Immature natural killer cell (primary cell): ENCODE results near the gene C2. TPM values are rescaled to one million over a fixed set of nuclear protein-coding genes. Genes with fewer than 3 reads are reported as not detected.

Experiments
- DNase-seq, 3 donors: peaks; one replicate each; pipeline ENCODE4 v3.0.0; 2022; ENCODE audit warnings: mixed read lengths in 1 of 3
- H3K27ac Mint-ChIP-seq, 6 donors: one replicate each; pipeline ENCODE4 v1.8.0; 2020; ENCODE audit warnings: mixed read lengths in 6 of 6, mild to moderate bottlenecking in 5 of 6, inconsistent platforms in 4 of 6, moderate library complexity in 3 of 6
- H3K27me3 Mint-ChIP-seq, 3 donors: one replicate each; pipeline ENCODE4 v1.8.0; 2020 to 2021; ENCODE audit warnings: low read depth in 3 of 3, mild to moderate bottlenecking in 3 of 3, mixed read lengths in 3 of 3, moderate library complexity in 3 of 3, inconsistent platforms in 1 of 3
- H3K36me3 Mint-ChIP-seq, 3 donors: one replicate each; pipeline ENCODE4 v1.8.0; 2020; ENCODE audit warnings: mixed read lengths in 3 of 3, inconsistent platforms in 2 of 3, mild to moderate bottlenecking in 2 of 3
- H3K4me1 Mint-ChIP-seq, 2 donors: one replicate each; pipeline ENCODE4 v1.8.0; 2020; ENCODE audit warnings: inconsistent platforms in 2 of 2, mild to moderate bottlenecking in 2 of 2, mixed read lengths in 2 of 2, moderate library complexity in 1 of 2
- H3K4me3 Mint-ChIP-seq, 5 donors: one replicate each; pipeline ENCODE4 v1.8.0; 2020; ENCODE audit warnings: mild to moderate bottlenecking in 5 of 5, mixed read lengths in 5 of 5, inconsistent platforms in 3 of 5, moderate library complexity in 3 of 5
- H3K9me3 Mint-ChIP-seq, 6 donors: one replicate each; pipeline ENCODE4 v1.8.0; 2020; ENCODE audit warnings: mild to moderate bottlenecking in 6 of 6, mixed read lengths in 6 of 6, inconsistent platforms in 4 of 6, moderate library complexity in 3 of 6
- polyA plus RNA-seq, 3 donors: library from polyadenylated mRNA; unstranded; fragments of 300-500 nt; fragmentation: Illumina TruSeq; gene quantifications; one replicate each; pipeline ENCODE4 v1.2.3, GENCODE V29; 2021

The C2 gene
- polyA plus RNA-seq, 3 donors from 2014 or later: 0.74 TPM; not detected in 2

DNA sequence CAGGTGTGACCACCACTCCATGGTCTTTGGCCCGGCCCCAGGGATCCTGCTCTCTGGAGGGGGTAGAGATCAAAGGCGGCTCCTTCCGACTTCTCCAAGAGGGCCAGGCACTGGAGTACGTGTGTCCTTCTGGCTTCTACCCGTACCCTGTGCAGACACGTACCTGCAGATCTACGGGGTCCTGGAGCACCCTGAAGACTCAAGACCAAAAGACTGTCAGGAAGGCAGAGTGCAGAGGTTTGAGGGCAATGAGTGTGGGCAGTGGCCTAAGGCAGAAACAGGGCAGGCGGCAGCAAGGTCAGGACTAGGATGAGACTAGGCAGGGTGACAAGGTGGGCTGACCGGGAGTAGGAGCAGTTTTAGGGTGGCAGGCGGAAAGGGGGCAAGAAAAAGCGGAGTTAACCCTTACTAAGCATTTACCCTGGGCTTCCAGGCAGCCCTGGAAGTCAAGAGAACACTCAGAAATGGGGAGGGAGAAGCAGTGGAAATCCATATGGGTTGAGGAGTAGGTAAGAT, 18.9 kb downstream of the C2 start:
- Mint-ChIP-seq H3K9me3 (no peaks in the 10 kb centered on the region), H3K4me1 (no peaks in the 10 kb centered on the region), H3K4me3 (no peak overlapping the region), H3K27me3 (peaks cover 2 to 17% (median 8%) of the 10 kb centered on the region in 3 donors), H3K27ac (no peak overlapping the region), H3K36me3 (peaks cover 0 to 3% (median 0%) of the 10 kb centered on the region in 3 donors)
- no peak for DNase-seq

DNA sequence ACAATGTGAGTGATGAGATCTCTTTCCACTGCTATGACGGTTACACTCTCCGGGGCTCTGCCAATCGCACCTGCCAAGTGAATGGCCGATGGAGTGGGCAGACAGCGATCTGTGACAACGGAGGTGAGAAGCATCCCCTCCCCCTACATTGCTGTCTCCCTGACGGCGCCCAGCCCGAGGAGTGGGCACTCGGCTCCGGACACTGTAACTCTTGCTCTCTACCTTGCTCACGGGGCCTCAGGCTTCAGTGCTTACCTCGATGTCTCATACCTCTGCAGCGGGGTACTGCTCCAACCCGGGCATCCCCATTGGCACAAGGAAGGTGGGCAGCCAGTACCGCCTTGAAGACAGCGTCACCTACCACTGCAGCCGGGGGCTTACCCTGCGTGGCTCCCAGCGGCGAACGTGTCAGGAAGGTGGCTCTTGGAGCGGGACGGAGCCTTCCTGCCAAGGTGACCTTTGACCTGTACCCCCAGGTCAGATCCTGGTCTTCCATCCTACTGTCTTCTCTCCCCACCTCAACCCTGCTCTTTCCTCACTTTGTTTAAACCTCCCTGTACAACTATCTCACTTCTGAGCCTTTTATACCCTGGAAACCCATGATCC, 19.7 kb downstream of the C2 start:
- no peak for DNase-seq
- H3K4me3 Mint-ChIP-seq: no peak overlapping the region
- H3K27ac Mint-ChIP-seq: no peak overlapping the region
- H3K36me3 Mint-ChIP-seq: peaks cover 0 to 3% (median 0%) of the 10 kb centered on the region in 3 donors
- peaks cover 2 to 17% (median 8%) of the 10 kb centered on the region in 3 donors for H3K27me3 Mint-ChIP-seq
- H3K4me1 Mint-ChIP-seq: no peaks in the 10 kb centered on the region
- no peaks in the 10 kb centered on the region for H3K9me3 Mint-ChIP-seq

DNA sequence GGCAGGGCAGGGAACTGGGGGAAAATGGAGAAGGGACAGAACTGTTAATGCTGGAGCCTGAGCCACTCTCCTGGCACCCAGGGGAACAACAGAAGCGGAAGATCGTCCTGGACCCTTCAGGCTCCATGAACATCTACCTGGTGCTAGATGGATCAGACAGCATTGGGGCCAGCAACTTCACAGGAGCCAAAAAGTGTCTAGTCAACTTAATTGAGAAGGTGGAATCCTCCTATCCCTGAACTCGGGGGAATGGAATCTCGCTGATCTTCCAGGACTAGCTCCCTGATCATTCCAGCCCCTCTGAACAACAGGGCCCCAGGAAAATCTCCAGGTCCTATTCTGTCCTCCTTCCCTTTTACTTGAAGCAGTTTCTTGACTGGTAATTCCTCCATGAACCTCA, 20.3 kb downstream of the C2 start:
- Mint-ChIP-seq H3K27ac (peak overlapping the region in 1 of 6 donors; percentile 25), H3K4me3 (no peak overlapping the region), H3K9me3 (no peaks in the 10 kb centered on the region), H3K4me1 (no peaks in the 10 kb centered on the region), H3K36me3 (peaks cover 0 to 3% (median 0%) of the 10 kb centered on the region in 3 donors), H3K27me3 (peaks cover 2 to 15% (median 8%) of the 10 kb centered on the region in 3 donors)
- DNase-seq: no peak

DNA sequence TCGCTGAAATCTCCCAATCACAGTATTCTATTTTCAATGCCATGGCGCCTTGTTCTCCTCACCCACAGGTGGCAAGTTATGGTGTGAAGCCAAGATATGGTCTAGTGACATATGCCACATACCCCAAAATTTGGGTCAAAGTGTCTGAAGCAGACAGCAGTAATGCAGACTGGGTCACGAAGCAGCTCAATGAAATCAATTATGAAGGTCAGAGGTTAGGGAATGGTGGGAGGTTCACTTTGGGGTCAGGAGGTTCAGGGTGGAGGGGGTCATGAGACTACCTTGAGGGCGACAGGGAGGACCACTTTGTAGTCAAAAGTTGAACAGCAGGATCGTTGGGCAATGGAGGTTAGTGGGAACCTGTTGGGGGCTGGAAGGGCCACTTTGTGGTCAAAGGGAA, 20.8 kb downstream of the C2 start:
- H3K36me3 Mint-ChIP-seq: peaks cover 3 to 7% (median 4%) of the 10 kb centered on the region in 3 donors
- DNase-seq: no peak
- peak overlapping the region in 1 of 6 donors; percentile 25 for H3K27ac Mint-ChIP-seq

DNA sequence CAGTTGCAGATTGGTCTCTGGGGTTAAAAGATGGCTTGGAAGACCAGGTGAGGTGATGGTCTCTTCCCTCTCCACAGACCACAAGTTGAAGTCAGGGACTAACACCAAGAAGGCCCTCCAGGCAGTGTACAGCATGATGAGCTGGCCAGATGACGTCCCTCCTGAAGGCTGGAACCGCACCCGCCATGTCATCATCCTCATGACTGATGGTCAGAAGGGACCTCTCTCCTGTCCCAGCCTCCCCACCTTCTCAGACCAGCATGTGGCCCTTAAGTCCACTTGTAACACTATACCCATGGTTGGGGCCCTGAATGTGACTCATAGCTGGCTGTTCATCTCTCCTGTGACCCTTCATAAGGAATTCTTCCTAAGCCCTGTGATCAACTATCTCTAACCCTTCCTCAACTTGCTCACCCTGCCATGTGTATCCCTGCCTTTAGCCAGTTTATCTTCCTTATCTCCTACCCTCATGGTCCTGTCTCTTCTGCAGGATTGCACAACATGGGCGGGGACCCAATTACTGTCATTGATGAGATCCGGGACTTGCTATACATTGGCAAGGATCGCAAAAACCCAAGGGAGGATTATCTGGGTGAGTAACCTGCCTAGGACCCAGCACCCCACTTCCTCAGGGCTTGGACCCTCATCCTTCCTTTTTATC, 21.4 kb downstream of the C2 start:
- H3K27ac Mint-ChIP-seq: no peak overlapping the region
- peaks cover 0 to 6% of the 10 kb centered on the region in 2 donors for H3K4me1 Mint-ChIP-seq
- no peaks in the 10 kb centered on the region for H3K9me3 Mint-ChIP-seq
- no peak for DNase-seq
- H3K4me3 Mint-ChIP-seq: no peak overlapping the region
- peaks cover 2 to 15% (median 10%) of the 10 kb centered on the region in 3 donors for H3K27me3 Mint-ChIP-seq
- peaks cover 9 to 13% (median 10%) of the 10 kb centered on the region in 3 donors for H3K36me3 Mint-ChIP-seq

More for the DNA sequence above, 20.8 kb downstream of the C2 start:
- no peaks in the 10 kb centered on the region for H3K9me3 Mint-ChIP-seq
- peaks cover 0 to 4% of the 10 kb centered on the region in 2 donors for H3K4me1 Mint-ChIP-seq
- no peak overlapping the region for H3K4me3 Mint-ChIP-seq
- peaks cover 2 to 15% (median 10%) of the 10 kb centered on the region in 3 donors for H3K27me3 Mint-ChIP-seq

DNA sequence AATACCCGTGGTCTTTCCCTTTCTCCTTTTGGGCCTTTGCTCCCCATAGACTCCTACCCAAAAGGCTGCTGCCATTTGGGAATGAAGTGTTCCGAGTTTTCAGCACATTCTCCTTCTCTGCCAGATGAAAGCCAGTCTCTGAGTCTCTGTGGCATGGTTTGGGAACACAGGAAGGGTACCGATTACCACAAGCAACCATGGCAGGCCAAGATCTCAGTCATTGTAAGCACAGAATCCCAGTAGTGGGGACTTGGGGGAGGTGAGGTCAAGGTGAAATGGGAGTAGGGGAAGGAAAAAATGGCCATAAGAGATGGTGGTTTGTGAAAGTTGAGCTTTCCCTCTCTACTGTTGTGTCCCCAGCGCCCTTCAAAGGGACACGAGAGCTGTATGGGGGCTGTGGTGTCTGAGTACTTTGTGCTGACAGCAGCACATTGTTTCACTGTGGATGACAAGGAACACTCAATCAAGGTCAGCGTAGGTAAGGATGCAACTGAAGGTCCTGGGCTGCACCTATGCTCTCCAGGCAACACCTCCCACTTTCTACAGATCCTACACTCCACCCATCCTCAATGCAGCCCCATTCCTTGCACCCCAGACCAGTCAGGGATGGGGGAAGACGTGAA, 22.5 kb downstream of the C2 start:
- peak overlapping the region in 2 of 6 donors; percentile 24 to 71 for H3K27ac Mint-ChIP-seq
- peaks cover 0 to 6% of the 10 kb centered on the region in 2 donors for H3K4me1 Mint-ChIP-seq
- peaks cover 19 to 24% (median 22%) of the 10 kb centered on the region in 3 donors for H3K36me3 Mint-ChIP-seq
- H3K9me3 Mint-ChIP-seq: no peaks in the 10 kb centered on the region
- DNase-seq: no peak
- no peak overlapping the region for H3K4me3 Mint-ChIP-seq
- H3K27me3 Mint-ChIP-seq: peaks cover 2 to 12% (median 10%) of the 10 kb centered on the region in 3 donors

DNA sequence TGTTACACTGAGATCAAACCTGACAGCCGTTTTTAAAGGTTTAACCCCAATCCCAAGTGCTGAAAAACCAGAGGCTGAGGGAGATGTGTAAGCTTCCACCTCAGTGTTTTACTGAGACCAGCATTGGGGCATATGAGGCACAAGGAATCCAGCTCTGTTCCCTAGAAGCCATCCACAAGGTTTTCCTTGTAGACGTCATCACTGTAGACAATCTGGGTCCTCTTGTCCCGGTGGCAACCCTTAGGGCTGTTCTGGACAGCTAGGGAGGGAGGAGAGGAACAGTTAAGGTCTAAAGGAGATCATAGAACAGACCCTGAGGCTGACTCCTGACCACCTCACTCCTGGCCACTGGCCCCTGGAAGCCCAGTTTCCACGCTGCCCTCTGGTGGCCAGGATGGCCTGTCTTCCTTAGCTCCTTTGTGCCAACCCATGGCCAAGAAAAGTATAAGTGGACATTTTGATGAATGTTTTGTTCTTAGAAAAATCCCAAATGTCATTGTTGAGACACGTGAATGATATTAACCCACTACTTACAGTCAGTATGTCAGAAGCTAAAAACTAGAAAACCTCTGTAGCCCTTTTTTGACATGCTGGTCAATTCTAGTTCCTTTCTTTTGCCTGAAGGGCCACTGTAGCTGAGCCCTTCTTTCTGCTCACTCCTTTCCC, 24.8 kb downstream of the C2 start:
- Mint-ChIP-seq H3K4me1 (peaks cover 1 to 10% of the 10 kb centered on the region in 2 donors), H3K4me3 (no peak overlapping the region), H3K9me3 (no peaks in the 10 kb centered on the region), H3K36me3 (peaks cover 19 to 31% (median 24%) of the 10 kb centered on the region in 3 donors), H3K27ac (peak overlapping the region in 2 of 6 donors; percentile 46 to 49), H3K27me3 (peaks cover 0 to 5% (median 5%) of the 10 kb centered on the region in 3 donors)
- DNase-seq: peak; percentile 27 to 30 (median 29)

DNA sequence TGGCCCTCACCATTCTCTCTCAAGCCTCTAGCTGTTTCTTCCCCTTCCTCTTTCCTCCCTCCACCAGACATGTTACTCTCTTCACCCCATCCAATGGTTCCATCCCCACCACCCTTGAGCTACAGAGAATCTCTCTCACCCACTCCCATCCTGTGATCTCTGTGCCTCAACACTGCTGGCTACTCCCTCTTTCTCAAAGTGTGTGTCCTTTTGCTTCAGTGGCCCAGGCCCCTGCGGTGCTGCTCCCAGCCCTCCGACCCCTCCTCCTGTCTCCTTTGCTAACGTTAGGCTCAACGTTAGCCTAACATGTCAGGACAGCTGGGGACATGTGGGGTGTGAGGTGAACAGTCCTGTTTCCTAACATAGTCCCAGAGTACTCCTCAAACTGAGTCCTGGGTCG, 25.4 kb downstream of the C2 start:
- peaks cover 19 to 31% (median 24%) of the 10 kb centered on the region in 3 donors for H3K36me3 Mint-ChIP-seq
- H3K27me3 Mint-ChIP-seq: peaks cover 0 to 5% (median 5%) of the 10 kb centered on the region in 3 donors
- no peak for DNase-seq
- H3K4me3 Mint-ChIP-seq: no peak overlapping the region
- peak overlapping the region in 2 of 6 donors; percentile 46 to 49 for H3K27ac Mint-ChIP-seq
- H3K9me3 Mint-ChIP-seq: no peaks in the 10 kb centered on the region
- H3K4me1 Mint-ChIP-seq: peaks cover 7 to 16% of the 10 kb centered on the region in 2 donors

DNA sequence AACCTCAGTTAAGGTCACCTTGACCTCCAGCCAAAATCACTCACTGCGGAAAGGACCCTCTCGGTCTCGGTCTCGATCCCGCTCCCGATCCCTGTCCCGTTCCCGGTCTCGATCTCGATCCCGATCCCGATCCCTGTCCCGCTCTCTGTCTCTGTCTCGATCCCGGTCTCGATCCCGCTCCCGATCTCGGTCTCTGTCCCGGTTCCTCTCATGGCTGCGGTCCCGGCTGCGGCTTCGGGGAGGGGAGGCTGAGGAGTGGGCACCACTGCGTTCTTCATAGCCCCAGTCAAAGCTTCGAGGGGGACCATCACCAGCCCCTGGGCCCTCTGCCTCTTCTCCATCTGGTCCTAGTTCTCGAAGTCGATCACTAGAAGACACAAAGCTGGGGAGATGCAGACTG, 27.0 kb downstream of the C2 start:
- Mint-ChIP-seq H3K27me3 (peaks cover 4 to 10% (median 7%) of the 10 kb centered on the region in 3 donors), H3K4me1 (peaks cover 22 to 30% of the 10 kb centered on the region in 2 donors), H3K36me3 (peaks cover 19 to 31% (median 24%) of the 10 kb centered on the region in 3 donors), H3K27ac (peak overlapping the region in 2 of 6 donors; percentile 18 to 68), H3K9me3 (no peaks in the 10 kb centered on the region), H3K4me3 (no peak overlapping the region)
- DNase-seq: no peak

DNA sequence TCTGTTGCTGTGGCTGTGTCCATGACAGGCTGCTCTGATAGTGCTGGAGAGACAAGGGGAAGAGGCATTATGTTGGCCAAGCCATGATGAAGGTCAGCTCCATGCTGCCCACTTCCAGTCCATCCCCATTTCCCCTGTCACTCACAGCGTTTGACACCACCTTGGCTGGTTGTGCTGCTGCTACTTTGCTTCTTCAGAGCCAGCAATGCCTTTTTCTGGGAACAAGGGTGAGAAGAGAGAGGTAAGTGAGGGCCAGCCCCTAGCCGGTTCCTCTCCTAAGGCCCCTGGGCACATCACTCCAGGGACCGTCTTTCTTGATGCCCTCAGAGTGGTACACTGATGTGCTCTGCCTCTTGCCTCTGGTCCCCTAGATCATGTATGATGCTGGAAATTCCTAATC, 29.3 kb downstream of the C2 start:
- no peak for DNase-seq
- peaks cover 19 to 45% (median 25%) of the 10 kb centered on the region in 3 donors for H3K36me3 Mint-ChIP-seq
- no peaks in the 10 kb centered on the region for H3K9me3 Mint-ChIP-seq
- H3K4me3 Mint-ChIP-seq: peak overlapping the region in 1 of 5 donors; percentile 97
- peaks cover 4 to 10% (median 6%) of the 10 kb centered on the region in 3 donors for H3K27me3 Mint-ChIP-seq
- peaks cover 31 to 44% of the 10 kb centered on the region in 2 donors for H3K4me1 Mint-ChIP-seq
- H3K27ac Mint-ChIP-seq: peak overlapping the region in 3 of 6 donors; percentile 34 to 98 (median 97)

DNA sequence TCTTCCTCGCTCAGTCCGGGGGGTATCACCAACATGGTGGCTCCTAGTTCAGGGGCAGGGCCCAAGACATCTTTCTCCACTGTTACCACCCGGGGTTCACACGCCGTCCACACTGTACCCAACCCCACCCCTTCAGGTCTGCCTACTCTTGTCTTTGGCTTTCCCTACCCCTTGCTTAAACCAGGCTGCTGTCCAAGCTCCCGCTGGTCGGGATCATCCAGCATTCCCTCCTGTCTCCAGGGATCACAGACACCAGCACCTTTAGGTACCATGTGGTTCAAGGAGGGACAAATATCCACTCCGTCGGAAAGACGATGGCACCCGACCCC, 30.9 kb downstream of the C2 start:
- Mint-ChIP-seq H3K36me3 (peaks cover 15 to 55% (median 26%) of the 10 kb centered on the region in 3 donors), H3K4me1 (peaks cover 31 to 46% of the 10 kb centered on the region in 2 donors), H3K27ac (peak overlapping the region; percentile 97 to 99 (median 98)), H3K9me3 (no peaks in the 10 kb centered on the region), H3K27me3 (peaks cover 4 to 11% (median 6%) of the 10 kb centered on the region in 3 donors), H3K4me3 (peak overlapping the region; percentile 93 to 98 (median 97))
- DNase-seq: no peak

DNA sequence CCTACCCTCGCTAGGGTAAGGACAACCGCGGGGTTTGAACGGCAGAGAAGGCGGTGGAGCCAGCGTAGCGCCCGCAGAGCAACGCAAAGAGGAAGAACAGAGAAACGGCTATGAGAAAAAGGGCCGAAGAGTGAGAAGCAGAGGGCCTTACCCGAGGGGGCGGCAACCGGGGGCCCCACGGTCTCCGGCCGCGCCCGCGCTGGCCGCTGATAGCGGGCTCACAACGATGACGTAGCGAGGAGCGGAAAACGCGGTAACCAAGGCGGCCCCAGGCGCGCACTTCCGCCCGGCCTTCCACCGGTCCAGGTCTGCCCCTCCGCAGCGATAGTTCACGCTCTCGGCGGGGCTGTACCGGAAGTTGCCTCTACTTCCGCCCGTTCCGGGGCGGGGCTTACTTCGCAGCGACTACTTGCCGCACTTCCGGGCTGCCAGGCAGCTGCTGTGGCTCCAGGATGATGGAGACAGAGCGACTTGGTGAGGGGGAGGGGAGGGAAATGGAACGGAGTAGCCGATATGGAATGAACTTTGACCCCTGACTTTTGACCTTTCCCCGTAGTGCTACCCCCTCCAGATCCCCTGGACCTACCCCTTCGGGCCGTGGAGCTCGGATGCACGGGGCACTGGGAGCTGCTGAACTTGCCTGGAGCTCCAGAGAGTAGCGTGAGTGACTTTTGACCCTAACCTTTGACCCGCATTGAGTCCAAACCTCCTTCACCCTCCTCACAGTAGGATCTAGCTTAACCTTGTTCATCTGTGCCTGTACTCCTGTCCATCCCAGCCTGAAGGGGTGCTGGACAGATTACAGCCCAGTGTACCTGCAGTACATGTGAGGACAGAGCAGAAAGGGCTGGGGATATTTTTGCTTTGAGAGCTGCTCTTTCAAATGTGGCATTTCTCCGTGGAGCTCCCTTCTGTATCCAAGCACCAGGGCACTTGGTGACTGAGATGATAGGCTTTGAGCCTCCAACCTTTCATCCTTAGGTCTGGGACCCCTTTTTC, 31.5 kb downstream of the C2 start, which contains the start of the genes NELFE and SKIC2:
NELFE (minus strand) TSS at position 231 of the 999 bp plus-strand sequence. CDS start 525 bp downstream, outside the sequence.
SKIC2 (plus strand) TSS at position 435 of the 999 bp plus-strand sequence; CDS start at position 453, 18 bp downstream.
- peak within 1 kb of the TSS; percentile 97 to 99 (median 98) for H3K27ac Mint-ChIP-seq
- H3K4me3 Mint-ChIP-seq: peak within 1 kb of the TSS; percentile 93 to 98 (median 97)
- peaks cover 4 to 11% (median 6%) of the 10 kb centered on the region in 3 donors for H3K27me3 Mint-ChIP-seq
- peaks cover 31 to 44% of the 10 kb centered on the region in 2 donors for H3K4me1 Mint-ChIP-seq
- H3K36me3 Mint-ChIP-seq: peaks cover 9 to 53% (median 21%) of the 10 kb centered on the region in 3 donors
- DNase-seq: peak; percentile 99
- H3K9me3 Mint-ChIP-seq: no peaks in the 10 kb centered on the region
